Inflammatory macrophage treated with lipopolysaccharide for 4 hours (primary cell): ENCODE measurements around the gene TYROBP.

Experiments
- DNase-seq: peaks from one replicate; pipeline ENCODE4 v3.0.0-alpha.2; 2020

Gene TYROBP

GRCh38 chr19:35869327-35870123, 38.6 kb downstream of the TYROBP start:
- DNase-seq = peak; percentile 79

- no peak for DNase-seq
Measured at GRCh38 chr19:35868823-35869326, 39.2 kb downstream of the TYROBP start.

- DNase-seq = peak; percentile 41
Measured at GRCh38 chr19:35868172-35868822, 39.8 kb downstream of the TYROBP start, which contains the start of gene APLP1. APLP1 (plus strand) TSS chr19:35868574; CDS start chr19:35868637, 63 bp downstream.

GRCh38 chr19:35863018-35863417, 45.1 kb downstream of the TYROBP start:
- DNase-seq = no peak

- DNase-seq = no peak
Measured at GRCh38 chr19:35862528-35862927, 45.6 kb downstream of the TYROBP start.

- no peak for DNase-seq
Measured at GRCh38 chr19:35861640-35862160, 46.4 kb downstream of the TYROBP start.

GRCh38 chr19:35860818-35861639, 47.1 kb downstream of the TYROBP start:
- no peak for DNase-seq

GRCh38 chr19:35860436-35860817, 47.7 kb downstream of the TYROBP start:
- no peak for DNase-seq

- DNase-seq = no peak
Measured at GRCh38 chr19:35859414-35859813, 48.7 kb downstream of the TYROBP start.

- no peak for DNase-seq
Measured at GRCh38 chr19:35858311-35858710, 49.8 kb downstream of the TYROBP start.

- DNase-seq = no peak
Measured at GRCh38 chr19:35856546-35857149, 51.4 kb downstream of the TYROBP start, which contains the start of gene KIRREL2. KIRREL2 (plus strand) TSS chr19:35856911; CDS start chr19:35857120, 209 bp downstream.
